Mucosa of stomach (tissue), 1 donor: ENCODE data around the gene CD300LG.

Experiments used
- H3K27me3 ChIP-seq: one replicate; pipeline ENCODE4 v1.7.0; 2013; ENCODE audit warnings: mild to moderate bottlenecking, low read length; ENCODE audit not compliant: control insufficient read depth, insufficient read depth
- H3K36me3 ChIP-seq: one replicate; pipeline ENCODE4 v1.7.0; 2013; ENCODE audit warnings: low read length; ENCODE audit not compliant: control insufficient read depth, insufficient read depth
- H3K4me1 ChIP-seq: one replicate; pipeline ENCODE4 v1.7.0; 2013; ENCODE audit warnings: mild to moderate bottlenecking, low read length; ENCODE audit not compliant: control insufficient read depth, insufficient read depth
- H3K4me3 ChIP-seq: one replicate; pipeline ENCODE4 v1.7.0; 2013; ENCODE audit warnings: low read length
- H3K9ac ChIP-seq: one replicate; pipeline ENCODE4 v1.7.0; 2013; ENCODE audit warnings: mild to moderate bottlenecking, low read length, moderate library complexity
- H3K9me3 ChIP-seq: one replicate; pipeline ENCODE4 v1.7.0; 2013; ENCODE audit warnings: mild to moderate bottlenecking, low read length, moderate library complexity; ENCODE audit not compliant: control insufficient read depth
- donor health status: Pancreatic carcinoma.

Gene CD300LG

DNA sequence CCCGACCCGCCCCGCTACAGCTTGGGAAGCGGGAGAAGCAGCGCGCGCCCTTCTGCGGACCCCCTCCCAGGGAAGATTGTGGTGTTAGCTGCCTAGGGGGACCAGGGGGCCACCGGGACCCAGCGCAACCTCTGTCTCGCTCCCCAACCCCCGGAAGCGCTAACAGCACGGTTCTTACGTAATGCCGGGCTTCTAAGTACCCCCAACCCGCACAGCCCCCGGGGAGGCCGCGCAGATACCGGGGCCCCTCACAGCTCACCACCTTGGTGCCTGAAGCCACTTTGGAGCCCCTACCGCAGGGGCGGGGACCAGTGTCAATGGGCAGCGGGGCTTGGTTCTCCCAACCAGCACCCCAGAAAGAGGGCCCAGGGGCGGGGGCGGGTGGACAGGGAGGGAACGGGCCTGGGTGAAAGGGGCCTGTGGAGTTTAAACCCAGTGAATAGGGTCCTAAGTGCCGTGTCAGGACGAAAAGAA lies 60.0 kb downstream of the CD300LG start:
- Histone ChIP-seq H3K36me3 (no peaks in the 10 kb centered on the region), H3K27me3 (peaks cover 61% of the 10 kb centered on the region)

DNA sequence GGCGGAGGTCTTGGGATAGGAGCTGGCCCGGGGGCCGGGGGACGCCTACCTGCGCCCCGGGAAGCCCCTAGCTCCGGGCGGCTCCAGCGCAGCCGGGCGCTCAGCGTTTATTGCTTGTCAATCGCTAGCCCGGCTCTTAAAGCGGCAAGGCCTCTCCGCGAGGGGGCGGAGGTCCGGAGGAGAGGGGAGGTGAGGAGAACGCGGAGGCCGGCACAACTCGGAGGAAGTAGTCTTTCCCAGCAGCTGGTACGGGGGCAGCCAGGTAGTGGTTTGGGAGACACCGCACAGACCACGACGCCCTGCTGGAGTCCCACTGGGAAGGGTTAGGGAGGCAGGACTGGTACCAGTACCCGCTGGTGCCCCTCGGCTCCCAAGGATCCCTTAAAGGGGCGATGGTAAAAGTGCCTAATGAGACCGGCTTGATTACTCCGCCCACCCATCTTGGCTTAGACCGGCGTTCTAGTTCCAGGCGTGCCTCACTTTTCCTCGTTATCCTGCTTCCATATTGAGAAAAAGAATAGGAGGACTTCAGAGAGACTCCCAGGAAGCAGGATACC lies 60.5 kb downstream of the CD300LG start, which contains the start of gene MPP2:
TSS of gene MPP2 (minus strand) at position 112 of the 557 bp plus-strand sequence. CDS start 3,076 bp downstream, outside the sequence.
- Histone ChIP-seq H3K9me3 (no peaks in the 10 kb centered on the region), H3K27me3 (peaks cover 59% of the 10 kb centered on the region), H3K4me1 (peaks cover 30% of the 10 kb centered on the region), H3K4me3 (peak within 1 kb of the TSS; percentile 19), H3K36me3 (no peaks in the 10 kb centered on the region), H3K9ac (peak within 1 kb of the TSS; percentile 66)

More for the DNA sequence above, 60.0 kb downstream of the CD300LG start:
- H3K9me3 ChIP-seq, result no peaks in the 10 kb centered on the region
- peak overlapping the region; percentile 19 for H3K4me3 ChIP-seq
- peaks cover 30% of the 10 kb centered on the region for H3K4me1 ChIP-seq
- peak overlapping the region; percentile 66 for H3K9ac ChIP-seq

DNA sequence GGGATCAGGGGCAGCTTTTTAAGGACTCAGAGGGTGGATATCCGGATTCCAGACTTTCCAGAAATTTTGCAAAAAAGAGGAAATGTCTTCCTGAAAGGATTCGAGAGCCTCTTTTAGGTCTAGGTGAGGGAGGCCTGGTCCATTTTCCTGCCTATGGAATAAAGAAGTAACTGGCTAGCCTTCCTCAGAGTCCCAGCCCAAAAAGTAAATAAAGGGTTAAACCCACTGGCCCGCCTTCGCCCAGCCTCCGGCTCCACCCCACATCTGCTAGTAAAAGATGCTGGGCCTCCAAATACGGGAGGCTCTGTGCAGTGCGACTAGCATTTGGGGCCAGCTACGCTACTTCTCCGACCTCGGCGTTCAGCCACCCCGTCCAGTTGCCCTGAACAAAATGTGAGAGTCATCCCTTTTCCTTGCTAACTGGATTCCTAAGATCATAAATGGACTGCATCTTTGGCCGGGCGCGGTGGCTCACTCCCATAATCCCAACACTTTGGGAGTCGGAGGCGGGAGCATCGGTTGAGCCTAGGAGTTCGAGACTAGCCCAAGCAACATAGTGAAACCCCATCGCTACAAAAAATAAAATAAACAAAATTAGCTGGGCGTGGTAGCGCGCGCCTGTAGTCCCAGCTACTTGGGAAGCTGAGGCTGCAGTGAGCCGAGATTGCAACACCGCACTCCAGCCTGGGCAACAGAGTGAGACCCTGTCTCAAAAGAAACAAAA lies 61.2 kb downstream of the CD300LG start:
- H3K36me3 ChIP-seq, result no peaks in the 10 kb centered on the region
- peaks cover 30% of the 10 kb centered on the region for H3K4me1 ChIP-seq
- peak overlapping the region; percentile 66 for H3K9ac ChIP-seq
- H3K4me3 ChIP-seq, result no peak overlapping the region
- no peaks in the 10 kb centered on the region for H3K9me3 ChIP-seq
- peaks cover 59% of the 10 kb centered on the region for H3K27me3 ChIP-seq

DNA sequence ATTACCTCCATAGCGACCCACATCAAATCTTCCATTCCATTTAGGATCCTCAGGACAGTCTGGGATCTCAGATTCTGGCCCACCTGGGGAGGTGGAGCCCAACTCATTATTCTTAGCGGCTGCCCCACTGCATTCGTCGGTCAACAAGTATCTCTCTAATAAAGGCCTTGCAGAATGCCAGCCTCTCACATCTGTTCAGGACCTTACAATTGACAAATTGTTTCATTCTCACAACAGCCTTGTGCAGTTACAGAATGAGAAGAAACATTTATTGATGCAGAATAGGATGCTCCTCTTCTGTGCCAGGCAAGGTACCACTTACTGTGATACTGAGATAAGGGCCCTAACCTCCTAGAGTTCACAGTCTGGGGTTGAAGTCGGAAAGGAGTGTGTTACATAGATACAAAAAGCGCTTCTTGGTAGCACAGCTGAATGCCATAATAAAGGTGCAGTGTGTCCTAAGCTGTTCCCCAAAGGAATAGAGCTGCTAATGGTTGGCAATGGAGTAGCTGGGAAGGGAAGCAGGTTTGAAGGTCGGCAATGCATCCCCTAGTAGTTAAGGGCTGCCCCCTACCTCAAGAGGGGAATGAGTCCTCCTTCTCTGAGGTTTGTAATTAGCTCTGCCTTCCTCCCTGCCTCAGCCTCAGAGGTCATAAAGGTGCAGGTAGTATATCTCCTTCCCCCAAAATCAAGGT lies 62.7 kb downstream of the CD300LG start:
- H3K4me1 ChIP-seq, result peaks cover 30% of the 10 kb centered on the region
- no peaks in the 10 kb centered on the region for H3K36me3 ChIP-seq
- H3K4me3 ChIP-seq, result no peak overlapping the region
- H3K9me3 ChIP-seq, result no peaks in the 10 kb centered on the region
- peaks cover 61% of the 10 kb centered on the region for H3K27me3 ChIP-seq
- no peak overlapping the region for H3K9ac ChIP-seq

DNA sequence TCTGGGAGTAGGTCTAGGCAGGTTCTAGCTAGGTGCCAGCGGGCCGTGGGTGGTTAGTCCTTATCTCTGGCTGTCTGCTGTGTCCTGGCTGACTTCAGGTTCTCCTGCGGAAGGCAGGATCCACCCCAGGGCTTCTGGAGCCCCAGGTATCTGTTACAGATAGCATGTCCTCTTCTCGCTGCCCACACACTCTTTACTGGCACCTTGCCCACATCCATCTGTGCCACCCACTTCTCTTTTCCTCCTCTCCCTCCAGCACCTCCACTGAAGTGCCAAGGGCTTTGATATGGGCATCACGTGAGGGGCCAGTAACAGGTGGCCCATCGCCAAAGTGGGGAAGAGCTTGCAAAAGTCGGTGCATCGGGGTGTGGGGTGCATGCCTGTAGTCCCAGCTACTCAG lies 64.9 kb downstream of the CD300LG start:
- H3K36me3 ChIP-seq, result no peaks in the 10 kb centered on the region
- no peak overlapping the region for H3K9ac ChIP-seq
- peaks cover 14% of the 10 kb centered on the region for H3K4me1 ChIP-seq
- no peak overlapping the region for H3K4me3 ChIP-seq
- H3K9me3 ChIP-seq, result no peaks in the 10 kb centered on the region
- H3K27me3 ChIP-seq, result peaks cover 42% of the 10 kb centered on the region

DNA sequence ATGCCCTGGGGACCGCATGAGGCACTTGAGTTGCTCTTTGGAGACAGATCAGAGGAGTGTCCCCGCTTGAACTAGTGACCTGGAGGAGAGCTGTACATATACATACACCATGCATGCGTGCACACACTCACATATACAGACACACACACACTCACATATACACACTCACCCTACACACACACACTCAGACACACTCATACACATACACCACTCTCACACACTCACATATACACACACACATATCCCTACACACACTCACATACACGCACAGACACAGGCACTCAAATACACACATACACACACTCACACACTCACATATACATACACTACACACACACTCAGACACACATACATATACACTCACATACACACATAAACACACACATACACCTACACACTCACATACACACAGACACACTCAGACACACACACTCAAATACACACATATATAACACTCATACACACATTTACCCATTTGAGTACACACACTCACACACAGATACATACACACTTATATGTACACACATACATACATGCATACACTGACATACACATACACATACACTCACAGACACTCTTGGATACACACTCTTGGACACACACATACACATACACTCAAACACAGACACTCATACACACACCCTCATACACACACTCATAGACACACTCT lies 65.8 kb downstream of the CD300LG start:
- peaks cover 11% of the 10 kb centered on the region for H3K4me1 ChIP-seq
- H3K27me3 ChIP-seq, result peaks cover 38% of the 10 kb centered on the region
- H3K9me3 ChIP-seq, result no peaks in the 10 kb centered on the region
- no peaks in the 10 kb centered on the region for H3K36me3 ChIP-seq
- no peak overlapping the region for H3K9ac ChIP-seq
- no peak overlapping the region for H3K4me3 ChIP-seq
